GM12878 (cell line): Measurements from ENCODE around the gene CEP89. TPM values are rescaled to one million over a fixed set of nuclear protein-coding genes. Genes with fewer than 3 reads are reported as not detected.

Source experiments
- ATAC-seq: fragments of 200-7000 bp; cut with Tn5 transposase; 3 replicates; pipeline ENCODE4 v1.9.1; 2020; ENCODE audit warnings: mild to moderate bottlenecking, moderate library complexity
- BruUV-seq: library from RNA; stranded (reverse); fragments of 400-500 nt; replicated peaks from 2 replicates; lab custom pipeline; 2021; lab: Mats Ljungman, UMichigan
- CTCF ChIA-PET: fragments of 300-600 bp; sonication (Branson Sonifier 250); formaldehyde crosslinking; extraction: SDS; loops from one replicate; lab custom pipeline; 2021; ENCODE audit warnings: inconsistent platforms; lab: Yijun Ruan, JAX
- POLR2A ChIA-PET: fragments of 350-600 bp; formaldehyde crosslinking; extraction: SDS; loops from one replicate; lab custom pipeline; 2021; ENCODE audit warnings: inconsistent platforms; lab: Charles Lee
- RAD21 ChIA-PET: fragments of 300-600 bp; sonication (Branson Sonifier 250); formaldehyde crosslinking; loops from one replicate; lab custom pipeline; 2023; ENCODE audit warnings: antibody characterized with exemption; ENCODE audit not compliant: unreplicated experiment; lab: Charles Lee
- SMC1A ChIA-PET: fragments of 300-600 bp; sonication (Branson Sonifier 250); formaldehyde crosslinking; loops from one replicate; lab custom pipeline; 2023; ENCODE audit not compliant: unreplicated experiment, uncharacterized antibody; lab: Charles Lee
- DNase-seq: peaks from one replicate; pipeline ENCODE4 v3.0.0-alpha.2; 2011; ENCODE audit warnings: low read depth, low spot score
- FAIRE-seq: peaks from 3 replicates; lab custom pipeline; 2011; peaks lifted over from hg19 to GRCh38; lab: Jason Lieb, UNC
- H2AFZ ChIP-seq: 2 replicates; pipeline ENCODE4 v1.6.0; 2011; ENCODE audit warnings: low read depth, low read length, control low read depth; ENCODE audit not compliant: control insufficient read depth
- H3K27ac ChIP-seq: 2 replicates; pipeline ENCODE4 v1.5.1; 2011; ENCODE audit warnings: control low read depth; ENCODE audit not compliant: control insufficient read depth, insufficient read depth
- H3K27me3 ChIP-seq, 2 experiments: replicated peaks in 1 of 2; 2 replicates each; pipeline versions ENCODE4 v1.6.0 to v1.6.1; 2011; ENCODE audit warnings: low read length in 1 of 2; ENCODE audit not compliant: control insufficient read depth in 2 of 2, insufficient read depth in 2 of 2
- H3K36me3 ChIP-seq, 2 experiments: 2 replicates each; pipeline ENCODE4 v1.5.1; 2011; ENCODE audit warnings: low read length in 1 of 2; ENCODE audit not compliant: control insufficient read depth in 2 of 2, insufficient read depth in 2 of 2
- H3K4me1 ChIP-seq: 2 replicates; pipeline ENCODE4 v1.6.1; 2011; ENCODE audit warnings: mild to moderate bottlenecking, low read length, moderate library complexity, mixed read lengths; ENCODE audit not compliant: control insufficient read depth, insufficient read depth
- H3K4me2 ChIP-seq: 2 replicates; pipeline ENCODE4 v1.6.0; 2011; ENCODE audit warnings: control low read depth; ENCODE audit not compliant: control insufficient read depth, insufficient read depth
- H3K4me3 ChIP-seq: fragments of 200-600 bp; sonication (generic); 2 replicates; pipeline ENCODE4 v1.5.1; 2016
- H3K79me2 ChIP-seq: 2 replicates; pipeline ENCODE4 v1.6.0; 2011; ENCODE audit warnings: low read length; ENCODE audit not compliant: control insufficient read depth, insufficient read depth
- H3K9ac ChIP-seq: 2 replicates; pipeline ENCODE4 v1.8.0; 2011; ENCODE audit warnings: low read length, control low read depth, mixed read lengths; ENCODE audit not compliant: control insufficient read depth, insufficient read depth
- H3K9me3 ChIP-seq: replicated peaks from 3 replicates; pipeline ENCODE4 v1.5.1; 2011; ENCODE audit warnings: mild to moderate bottlenecking, low read length; ENCODE audit not compliant: control insufficient read depth, insufficient read depth
- H4K20me1 ChIP-seq: 2 replicates; pipeline ENCODE4 v1.6.0; 2011; ENCODE audit not compliant: control insufficient read depth, insufficient read depth
- BHLHE40 ChIP-seq, 2 experiments: fragments of 450-650 bp in 1 of 2; IDR thresholded peaks; 2 replicates each; pipeline ENCODE4 v1.6.1; 2011 to 2017; ENCODE audit warnings: low read depth in 2 of 2, borderline replicate concordance in 1 of 2, improper control_type of control experiment in 1 of 2, low read length in 1 of 2, mild to moderate bottlenecking in 1 of 2
- FOS ChIP-seq: IDR thresholded peaks from 3 replicates; pipeline ENCODE4 v1.6.1; 2011; ENCODE audit warnings: borderline replicate concordance; ENCODE audit not compliant: insufficient read length; ENCODE audit errors: extremely low read depth
- SMARCA5 ChIP-seq: fragments of 450-650 bp; IDR thresholded peaks from 2 replicates; pipeline ENCODE4 v1.6.1; 2017; ENCODE audit warnings: mild to moderate bottlenecking
- TCF7 ChIP-seq: IDR thresholded peaks from 2 replicates; pipeline ENCODE4 v1.6.1; 2014; ENCODE audit warnings: antibody characterized with exemption, borderline replicate concordance
- USF1 ChIP-seq: IDR thresholded peaks from 2 replicates; pipeline ENCODE4 v1.6.1; 2011; ENCODE audit warnings: borderline replicate concordance, low read depth, mild to moderate bottlenecking, moderate library complexity, mixed read lengths, low read length; ENCODE audit not compliant: insufficient read depth; ENCODE audit errors: extremely low read length
- ZBTB11 ChIP-seq: fragments of 450-650 bp; formaldehyde crosslinking; IDR thresholded peaks from 2 replicates; pipeline ENCODE4 v1.5.0; 2022; ENCODE audit warnings: mild to moderate bottlenecking, missing genetic modification characterization
- ZBTB33 ChIP-seq: fragments of 450-650 bp; IDR thresholded peaks from 2 replicates; pipeline ENCODE4 v1.6.1; 2017; ENCODE audit warnings: mild to moderate bottlenecking
- WGBS: methylation state at CpG from one replicate; pipeline ENCODE4 v1.1.6; 2016; ENCODE audit warnings: low lambda C conversion rate; ENCODE audit not compliant: insufficient replicate concordance, insufficient coverage; ENCODE audit errors: missing lambda C conversion rate; 5-methylcytosine and 5-hydroxymethylcytosine counted together
- in situ Hi-C: fragments of 300-500 bp; cut with MboI; formaldehyde crosslinking; loops from 9 replicates; pipeline ENCODE4 v1.14.3; 2018; ENCODE audit warnings: mixed read lengths
- intact Hi-C: fragments of 100-400 bp; cut with micrococcal nuclease; formaldehyde crosslinking; loops from one replicate; pipeline ENCODE4 v1.14.2; 2022; ENCODE audit not compliant: unreplicated experiment
- polyA plus RNA-seq, 11 experiments: library from polyadenylated mRNA; depleted of rRNA in 4 of 11; unstranded in 6 of 11; stranded (reverse) in 5 of 11; fragments of >200 nt; fragmentation: Nextera tagmentation in 4 of 11; fragmentation: Illumina TruSeq in 1 of 11; extraction: Ambion mirVana in 4 of 11; extraction: Trizol in 1 of 11; gene quantifications; 1 replicate in 1 of 11; 2 replicates in 10 of 11; pipeline versions ENCODE4 v1.2.1 to v1.2.3, GENCODE V29; 2011 to 2016; ENCODE audit warnings: inconsistent platforms in 2 of 11, missing spikeins in 2 of 11, low read depth in 1 of 11
- total RNA-seq, 4 experiments: library from RNA; depleted of rRNA in 3 of 4; stranded (reverse); fragments of >200 nt in 3 of 4; fragmentation: Illumina TruSeq in 1 of 4; extraction: Trizol in 1 of 4; gene quantifications; 2 replicates each; pipeline versions ENCODE4 v1.2.1 to v1.2.3, GENCODE V29; 2013 to 2021

Gene CEP89
- total and polyA plus RNA-seq, 10 of the 15 experiments (the other 5 are each of a cell fraction or from before 2014, with no cell fraction given) = 6.0 to 19.3 (median 10.2) TPM

GRCh38 chr19:32910874-32911273 lies 60.9 kb downstream of the CEP89 start:
- H3K4me1 ChIP-seq = no peaks in the 10 kb centered on the region
- CTCF ChIA-PET = interaction anchor here (1.3 kb wide), 1 partner anchor 10 kb away, joined by 4 read pairs; no protein-coding TSS in a partner anchor
- DNase-seq = no peak
- H3K27ac ChIP-seq = no peak overlapping the region
- H3K4me2 ChIP-seq = no peak overlapping the region
- in situ Hi-C loops (no loop called here), intact Hi-C loops (no loop called here)
- no peak overlapping the region for H3K9ac ChIP-seq
- RAD21 ChIA-PET = no interaction called here
- no peak for FAIRE-seq
- H3K79me2 ChIP-seq = no peaks in the 10 kb centered on the region
- H3K36me3 ChIP-seq = no peaks in the 10 kb centered on the region
- H3K9me3 ChIP-seq = no peaks in the 10 kb centered on the region
- H3K4me3 ChIP-seq = no peak overlapping the region
- no peaks in the 10 kb centered on the region for H3K27me3 ChIP-seq
- no peaks in the 10 kb centered on the region for H4K20me1 ChIP-seq
- H2AFZ ChIP-seq = no peak overlapping the region
- no peak for TF ChIP-seq BHLHE40 (IDR thresholded peaks at IDR 0.05; ENCODE audit: borderline replicate concordance in 1 of 2, low read depth in 2 of 2, low read length in 1 of 2)
- TF ChIP-seq SMARCA5 = no peak
- no peak for TF ChIP-seq TCF7
- no peak for TF ChIP-seq ZBTB11 (CRISPR knock-in tag)
- TF ChIP-seq FOS = no peak
- TF ChIP-seq ZBTB33 = no peak
- TF ChIP-seq USF1 = no peak
- POLR2A ChIA-PET = no interaction called here
- SMC1A ChIA-PET = no interaction called here
- BruUV-seq = no TSS peak
- 86% methylated on average over 5 of the region's 5 CpGs for WGBS
- ATAC-seq = no peak
